DND-41 (cell line): Measurements from ENCODE around the gene SLC2A9.

Source experiments
- CTCF ChIP-seq: IDR thresholded peaks from 2 replicates; pipeline ENCODE4 v1.5.1; 2012; ENCODE audit warnings: borderline replicate concordance, low read length, moderate library complexity, mild to moderate bottlenecking; ENCODE audit not compliant: poor library complexity, severe bottlenecking; ENCODE audit errors: extremely low read depth
- EZH2 ChIP-seq: IDR thresholded peaks from 3 replicates; pipeline ENCODE4 v1.6.1; 2012; ENCODE audit warnings: borderline replicate concordance, low read depth, mild to moderate bottlenecking, moderate library complexity, low read length, inconsistent platforms; ENCODE audit not compliant: severe bottlenecking

- TF ChIP-seq CTCF (no peak), EZH2 (no peak)
These were observed 107.5 kb downstream of the SLC2A9 start for GRCh38 chr4:9913846-9914245.
